Hepatocyte (in vitro differentiated cells): ENCODE measurements around the gene BRCA2.

Experiments
- EZH2 ChIP-seq: fragments of 200-600 bp; sonication (generic); IDR thresholded peaks from 2 replicates; pipeline ENCODE4 v1.6.1; 2016; ENCODE audit warnings: antibody characterized with exemption, mild to moderate bottlenecking, borderline replicate concordance
- EZH2phosphoT487 ChIP-seq: fragments of 200-600 bp; sonication (generic); IDR thresholded peaks from one replicate; pipeline ENCODE4 v1.6.1; 2018; ENCODE audit warnings: antibody characterized with exemption, mild to moderate bottlenecking, low read depth, moderate library complexity; ENCODE audit not compliant: unreplicated experiment, severe bottlenecking
- TF ChIP-seq, protein P1 (sequence below): fragments of 200-600 bp; sonication (generic); IDR thresholded peaks from 2 replicates; pipeline ENCODE4 v1.5.1; 2016; ENCODE audit warnings: antibody characterized with exemption, mild to moderate bottlenecking; ENCODE audit not compliant: poor library complexity

- TF ChIP-seq EZH2 = no peak
- TF ChIP-seq, protein P1, sequence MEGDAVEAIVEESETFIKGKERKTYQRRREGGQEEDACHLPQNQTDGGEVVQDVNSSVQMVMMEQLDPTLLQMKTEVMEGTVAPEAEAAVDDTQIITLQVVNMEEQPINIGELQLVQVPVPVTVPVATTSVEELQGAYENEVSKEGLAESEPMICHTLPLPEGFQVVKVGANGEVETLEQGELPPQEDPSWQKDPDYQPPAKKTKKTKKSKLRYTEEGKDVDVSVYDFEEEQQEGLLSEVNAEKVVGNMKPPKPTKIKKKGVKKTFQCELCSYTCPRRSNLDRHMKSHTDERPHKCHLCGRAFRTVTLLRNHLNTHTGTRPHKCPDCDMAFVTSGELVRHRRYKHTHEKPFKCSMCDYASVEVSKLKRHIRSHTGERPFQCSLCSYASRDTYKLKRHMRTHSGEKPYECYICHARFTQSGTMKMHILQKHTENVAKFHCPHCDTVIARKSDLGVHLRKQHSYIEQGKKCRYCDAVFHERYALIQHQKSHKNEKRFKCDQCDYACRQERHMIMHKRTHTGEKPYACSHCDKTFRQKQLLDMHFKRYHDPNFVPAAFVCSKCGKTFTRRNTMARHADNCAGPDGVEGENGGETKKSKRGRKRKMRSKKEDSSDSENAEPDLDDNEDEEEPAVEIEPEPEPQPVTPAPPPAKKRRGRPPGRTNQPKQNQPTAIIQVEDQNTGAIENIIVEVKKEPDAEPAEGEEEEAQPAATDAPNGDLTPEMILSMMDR = no peak
- TF ChIP-seq EZH2phosphoT487 = no peak
These were observed 114.9 kb downstream of the BRCA2 start for GRCh38 chr13:32430018-32430747.
